ENCODE data around the gene PDGFB. TPM values are rescaled to one million over a fixed set of nuclear protein-coding genes. Genes with fewer than 3 reads are reported as not detected.

Gene PDGFB
- total and polyA plus RNA-seq, 9 of the 15 experiments (the other 6 are each of a cell fraction or from before 2014, with no cell fraction given): 0.07 to 4.0 (median 0.48) TPM; not detected in 1

GRCh38 chr22:39173787-39174497 is 70.8 kb downstream of the PDGFB start (continued):
- TF ChIP-seq MGA (IDR thresholded peaks at IDR 0.05) (no peak), ZFPM2 (CRISPR knock-in tag; IDR thresholded peaks at IDR 0.05) (no peak), ZNF778 (CRISPR knock-in tag; IDR thresholded peaks at IDR 0.05) (no peak), ZKSCAN1 (IDR thresholded peaks at IDR 0.05; ENCODE audit: low read depth, low read length) (peak; percentile 63; the same call in 1 of the 2 replicates)

Other genes starting within 250 kb of the PDGFB start
Only the 7 nearest of the 10 such genes appear.
- gene APOBEC3F, start 204.1 kb downstream of the PDGFB start, total RNA-seq (2014; rRNA removed): 1.6 and 2.4 TPM in 2 replicates
- gene APOBEC3F, start 204.1 kb downstream of the PDGFB start, total RNA-seq (2014; rRNA removed; fragmentation: Illumina TruSeq; extraction: Trizol): 0.80 and 1.1 TPM in 2 replicates
- gene APOBEC3F, start 204.1 kb downstream of the PDGFB start, total RNA-seq (2015; rRNA removed; fragmentation: Illumina TruSeq; extraction: Trizol): 1.5 and 1.9 TPM in 2 replicates
- 3.3 and 5.0 TPM in 2 replicates for gene APOBEC3F, start 204.1 kb downstream of the PDGFB start, total RNA-seq (2021)
- 1.6 TPM in 2 replicates for gene APOBEC3F, start 204.1 kb downstream of the PDGFB start, polyA plus RNA-seq (2011; rRNA removed)
- 2.2 and 2.7 TPM in 2 replicates for gene APOBEC3F, start 204.1 kb downstream of the PDGFB start, polyA plus RNA-seq (2014; fragmentation: Illumina TruSeq; extraction: Trizol)
- gene APOBEC3F, start 204.1 kb downstream of the PDGFB start, polyA plus RNA-seq (2014; fragmentation: Nextera tagmentation; extraction: Ambion mirVana): 1 to 10 TPM; 1.4 to 2.0 TPM
- 1.7 and 4.0 TPM in 2 replicates for gene APOBEC3F, start 204.1 kb downstream of the PDGFB start, polyA plus RNA-seq (2014; rRNA removed)
- gene APOBEC3G, start 167.7 kb downstream of the PDGFB start, total RNA-seq (2014; rRNA removed): 7.8 and 8.2 TPM in 2 replicates
- 7.1 and 7.2 TPM in 2 replicates for gene APOBEC3G, start 167.7 kb downstream of the PDGFB start, total RNA-seq (2014; rRNA removed; fragmentation: Illumina TruSeq; extraction: Trizol)
- gene APOBEC3G, start 167.7 kb downstream of the PDGFB start, total RNA-seq (2015; rRNA removed; fragmentation: Illumina TruSeq; extraction: Trizol): 5.2 and 5.3 TPM in 2 replicates
- gene APOBEC3G, start 167.7 kb downstream of the PDGFB start, total RNA-seq (2021): 6.2 and 6.6 TPM in 2 replicates
- gene APOBEC3G, start 167.7 kb downstream of the PDGFB start, polyA plus RNA-seq (2011; rRNA removed): 6.8 and 12.6 TPM in 2 replicates
- gene APOBEC3G, start 167.7 kb downstream of the PDGFB start, polyA plus RNA-seq (2014; fragmentation: Illumina TruSeq; extraction: Trizol): 9.1 and 12.0 TPM in 2 replicates
- gene APOBEC3G, start 167.7 kb downstream of the PDGFB start, polyA plus RNA-seq (2014; fragmentation: Nextera tagmentation; extraction: Ambion mirVana): 10 to 100 TPM; 20.4 to 20.8 TPM
- gene APOBEC3G, start 167.7 kb downstream of the PDGFB start, polyA plus RNA-seq (2014; rRNA removed): 11.4 and 14.3 TPM in 2 replicates
- not detected in 2 replicates for gene APOBEC3H, start 147.7 kb downstream of the PDGFB start, total RNA-seq (2014; rRNA removed)
- not detected in 2 replicates for gene APOBEC3H, start 147.7 kb downstream of the PDGFB start, total RNA-seq (2014; rRNA removed; fragmentation: Illumina TruSeq; extraction: Trizol)
- not detected in 2 replicates for gene APOBEC3H, start 147.7 kb downstream of the PDGFB start, total RNA-seq (2015; rRNA removed; fragmentation: Illumina TruSeq; extraction: Trizol)
- not detected in 2 replicates for gene APOBEC3H, start 147.7 kb downstream of the PDGFB start, total RNA-seq (2021)
- gene APOBEC3H, start 147.7 kb downstream of the PDGFB start, polyA plus RNA-seq (2011; rRNA removed): not detected in 2 replicates
- gene APOBEC3H, start 147.7 kb downstream of the PDGFB start, polyA plus RNA-seq (2014; fragmentation: Illumina TruSeq; extraction: Trizol): not detected in 2 replicates
- gene APOBEC3H, start 147.7 kb downstream of the PDGFB start, polyA plus RNA-seq (2014; fragmentation: Nextera tagmentation; extraction: Ambion mirVana): under 1 TPM in 1 of 2 experiments, not detected in 1; 0.10 TPM
- 0.21 TPM in 1 of 2 replicates, not detected in the other for gene APOBEC3H, start 147.7 kb downstream of the PDGFB start, polyA plus RNA-seq (2014; rRNA removed)
- gene CBX7, start 92.3 kb downstream of the PDGFB start, total RNA-seq (2014; rRNA removed): 2.9 and 5.0 TPM in 2 replicates
- gene CBX7, start 92.3 kb downstream of the PDGFB start, total RNA-seq (2014; rRNA removed; fragmentation: Illumina TruSeq; extraction: Trizol): 1.3 and 1.4 TPM in 2 replicates
- 0.83 and 0.87 TPM in 2 replicates for gene CBX7, start 92.3 kb downstream of the PDGFB start, total RNA-seq (2015; rRNA removed; fragmentation: Illumina TruSeq; extraction: Trizol)
- 4.1 and 4.8 TPM in 2 replicates for gene CBX7, start 92.3 kb downstream of the PDGFB start, total RNA-seq (2021)
- gene CBX7, start 92.3 kb downstream of the PDGFB start, polyA plus RNA-seq (2011; rRNA removed): 3.8 and 4.2 TPM in 2 replicates
- 2.8 and 3.5 TPM in 2 replicates for gene CBX7, start 92.3 kb downstream of the PDGFB start, polyA plus RNA-seq (2014; fragmentation: Illumina TruSeq; extraction: Trizol)
- gene CBX7, start 92.3 kb downstream of the PDGFB start, polyA plus RNA-seq (2014; fragmentation: Nextera tagmentation; extraction: Ambion mirVana): under 1 TPM; 0.04 to 0.13 TPM
- 4.8 and 5.2 TPM in 2 replicates for gene CBX7, start 92.3 kb downstream of the PDGFB start, polyA plus RNA-seq (2014; rRNA removed)
- gene RPL3, start 74.6 kb upstream of the PDGFB start, total RNA-seq (2014; rRNA removed): 2,245 and 2,417 TPM in 2 replicates
- 1,384 and 1,624 TPM in 2 replicates for gene RPL3, start 74.6 kb upstream of the PDGFB start, total RNA-seq (2014; rRNA removed; fragmentation: Illumina TruSeq; extraction: Trizol)
- gene RPL3, start 74.6 kb upstream of the PDGFB start, total RNA-seq (2015; rRNA removed; fragmentation: Illumina TruSeq; extraction: Trizol): 1,989 and 2,037 TPM in 2 replicates
- 1,960 and 1,995 TPM in 2 replicates for gene RPL3, start 74.6 kb upstream of the PDGFB start, total RNA-seq (2021)
- gene RPL3, start 74.6 kb upstream of the PDGFB start, polyA plus RNA-seq (2011; rRNA removed): 3,220 and 3,989 TPM in 2 replicates
- 2,565 and 2,747 TPM in 2 replicates for gene RPL3, start 74.6 kb upstream of the PDGFB start, polyA plus RNA-seq (2014; fragmentation: Illumina TruSeq; extraction: Trizol)
- 1,000 to 10,000 TPM; 3,338 to 4,066 TPM for gene RPL3, start 74.6 kb upstream of the PDGFB start, polyA plus RNA-seq (2014; fragmentation: Nextera tagmentation; extraction: Ambion mirVana)
- gene RPL3, start 74.6 kb upstream of the PDGFB start, polyA plus RNA-seq (2014; rRNA removed): 2,749 and 3,057 TPM in 2 replicates
- 3.6 and 6.9 TPM in 2 replicates for gene SYNGR1, start 105.0 kb upstream of the PDGFB start, total RNA-seq (2014; rRNA removed)
- 1.4 and 2.1 TPM in 2 replicates for gene SYNGR1, start 105.0 kb upstream of the PDGFB start, total RNA-seq (2014; rRNA removed; fragmentation: Illumina TruSeq; extraction: Trizol)
- 3.2 and 3.3 TPM in 2 replicates for gene SYNGR1, start 105.0 kb upstream of the PDGFB start, total RNA-seq (2015; rRNA removed; fragmentation: Illumina TruSeq; extraction: Trizol)
- 12.5 and 13.6 TPM in 2 replicates for gene SYNGR1, start 105.0 kb upstream of the PDGFB start, total RNA-seq (2021)
- 10.6 and 16.2 TPM in 2 replicates for gene SYNGR1, start 105.0 kb upstream of the PDGFB start, polyA plus RNA-seq (2011; rRNA removed)
- gene SYNGR1, start 105.0 kb upstream of the PDGFB start, polyA plus RNA-seq (2014; fragmentation: Illumina TruSeq; extraction: Trizol): 5.5 and 10.0 TPM in 2 replicates
- 1 to 10 TPM; 1.8 to 2.3 TPM for gene SYNGR1, start 105.0 kb upstream of the PDGFB start, polyA plus RNA-seq (2014; fragmentation: Nextera tagmentation; extraction: Ambion mirVana)
- 13.7 and 15.9 TPM in 2 replicates for gene SYNGR1, start 105.0 kb upstream of the PDGFB start, polyA plus RNA-seq (2014; rRNA removed)
- gene TAB1, start 154.8 kb upstream of the PDGFB start, total RNA-seq (2014; rRNA removed): 9.5 and 14.7 TPM in 2 replicates
- 4.1 and 4.9 TPM in 2 replicates for gene TAB1, start 154.8 kb upstream of the PDGFB start, total RNA-seq (2014; rRNA removed; fragmentation: Illumina TruSeq; extraction: Trizol)
- 10.3 and 10.4 TPM in 2 replicates for gene TAB1, start 154.8 kb upstream of the PDGFB start, total RNA-seq (2015; rRNA removed; fragmentation: Illumina TruSeq; extraction: Trizol)
- 20.1 and 20.9 TPM in 2 replicates for gene TAB1, start 154.8 kb upstream of the PDGFB start, total RNA-seq (2021)
- gene TAB1, start 154.8 kb upstream of the PDGFB start, polyA plus RNA-seq (2011; rRNA removed): 12.3 and 19.2 TPM in 2 replicates
- 11.5 and 15.2 TPM in 2 replicates for gene TAB1, start 154.8 kb upstream of the PDGFB start, polyA plus RNA-seq (2014; fragmentation: Illumina TruSeq; extraction: Trizol)
- 1 to 10 TPM in 1 of 2 experiments, under 1 TPM in 1; 0.36 to 1.1 TPM for gene TAB1, start 154.8 kb upstream of the PDGFB start, polyA plus RNA-seq (2014; fragmentation: Nextera tagmentation; extraction: Ambion mirVana)
- gene TAB1, start 154.8 kb upstream of the PDGFB start, polyA plus RNA-seq (2014; rRNA removed): 15.7 and 17.0 TPM in 2 replicates

All from K562 (cell line).